K562 (cell line): ENCODE results near the gene CDC14B. TPM values are rescaled to one million over a fixed set of nuclear protein-coding genes. Genes with fewer than 3 reads are reported as not detected.

Experiments
- ATAC-seq: fragments of 200-7000 bp; cut with Tn5 transposase; 3 replicates; pipeline ENCODE4 v1.9.1; 2020; ENCODE audit warnings: moderate library complexity
- BruUV-seq: library from RNA; stranded (reverse); fragments of 400-500 nt; replicated peaks from 2 replicates; lab custom pipeline; 2021; lab: Mats Ljungman, UMichigan
- CTCF ChIA-PET: fragments of 300-600 bp; formaldehyde crosslinking; extraction: SDS; loops from one replicate; lab custom pipeline; 2021; ENCODE audit warnings: low intra/inter-chr PET ratio; lab: Yijun Ruan, JAX
- POLR2A ChIA-PET: fragments of 300-600, 350-650 bp; sonication (Branson Sonifier 250); formaldehyde crosslinking; extraction: SDS; loops from one replicate; lab custom pipeline; 2021; ENCODE audit warnings: antibody characterized with exemption, inconsistent platforms; lab: Yijun Ruan, JAX
- DNase-seq, 4 experiments: peaks; one replicate each; pipeline versions ENCODE4 v3.0.0 to v3.0.0-alpha.2; 2011 to 2018; ENCODE audit warnings: low spot score in 3 of 4, mixed read lengths in 3 of 4; ENCODE audit errors: extremely low read depth in 1 of 4
- FAIRE-seq: peaks from 2 replicates; lab custom pipeline; 2011; peaks lifted over from hg19 to GRCh38; lab: Jason Lieb, UNC
- H2AFZ ChIP-seq: 2 replicates; pipeline ENCODE4 v1.6.0; 2011; ENCODE audit warnings: low read depth, low read length, control low read depth, inconsistent platforms
- H3K27ac ChIP-seq: fragments of 200-600 bp; 3 replicates; pipeline ENCODE4 v1.8.0; 2011; ENCODE audit warnings: low read depth, mild to moderate bottlenecking, control low read depth, inconsistent platforms, low read length, moderate library complexity, mixed read lengths; ENCODE audit errors: extremely low read depth
- H3K27me3 ChIP-seq, 2 experiments: fragments of 300-600 bp in 1 of 2; 2 replicates in 1 of 2; 3 replicates in 1 of 2; pipeline versions ENCODE4 v1.6.0 to v1.8.0; 2011; ENCODE audit warnings: inconsistent platforms in 2 of 2, low read length in 2 of 2, mild to moderate bottlenecking in 1 of 2, mixed read lengths in 1 of 2, moderate library complexity in 1 of 2; ENCODE audit not compliant: control insufficient read depth in 2 of 2, insufficient read depth in 2 of 2
- H3K36me3 ChIP-seq: fragments of 300-600 bp; 3 replicates; pipeline ENCODE4 v1.8.0; 2011; ENCODE audit warnings: mild to moderate bottlenecking, low read length, inconsistent platforms; ENCODE audit not compliant: control insufficient read depth, insufficient read depth
- H3K4me1 ChIP-seq, 2 experiments: fragments of 200-600 bp in 1 of 2; replicated peaks in 1 of 2; 2 replicates in 1 of 2; 3 replicates in 1 of 2; pipeline versions ENCODE4 v1.5.1 to v1.8.0; 2011; ENCODE audit warnings: inconsistent platforms in 2 of 2, low read length in 2 of 2, mild to moderate bottlenecking in 1 of 2, mixed read lengths in 1 of 2, moderate library complexity in 1 of 2; ENCODE audit not compliant: control insufficient read depth in 2 of 2, insufficient read depth in 2 of 2
- H3K4me2 ChIP-seq: 2 replicates; pipeline ENCODE4 v1.6.1; 2011; ENCODE audit warnings: low read length, control low read depth, inconsistent platforms, mixed read lengths; ENCODE audit not compliant: insufficient read depth
- H3K4me3 ChIP-seq: fragments of 200-600 bp; sonication (generic), shearing (Covaris generic); 2 replicates; pipeline ENCODE4 v1.5.1; 2016; ENCODE audit warnings: control low read depth, inconsistent platforms
- H3K79me2 ChIP-seq: fragments of 200-600 bp; 3 replicates; pipeline ENCODE4 v1.8.0; 2011; ENCODE audit warnings: low read length, inconsistent platforms; ENCODE audit not compliant: control insufficient read depth, insufficient read depth
- H3K9ac ChIP-seq, 2 experiments: 2 replicates each; pipeline versions ENCODE4 v1.6.0 to v1.6.1; 2011; ENCODE audit warnings: low read depth in 2 of 2, low read length in 2 of 2, control low read depth in 1 of 2, inconsistent platforms in 1 of 2, mild to moderate bottlenecking in 1 of 2, mixed read lengths in 1 of 2; ENCODE audit not compliant: insufficient read depth in 1 of 2
- H3K9me1 ChIP-seq: one replicate; pipeline ENCODE4 v1.6.0; 2011; ENCODE audit warnings: inconsistent platforms, mild to moderate bottlenecking, low read length, moderate library complexity; ENCODE audit not compliant: control insufficient read depth, insufficient read depth
- H3K9me3 ChIP-seq: replicated peaks from 2 replicates; pipeline ENCODE4 v1.5.1; 2011; ENCODE audit warnings: low read depth, low read length, inconsistent platforms; ENCODE audit not compliant: control insufficient read depth, insufficient read depth
- H4K20me1 ChIP-seq: replicated peaks from 2 replicates; pipeline ENCODE4 v1.6.1; 2011; ENCODE audit warnings: low read length, inconsistent platforms, mixed read lengths; ENCODE audit not compliant: control insufficient read depth, insufficient read depth
- ARID1B ChIP-seq: fragments of 450-650 bp; IDR thresholded peaks from 2 replicates; pipeline ENCODE4 v1.6.1; 2016; ENCODE audit warnings: antibody characterized with exemption, mild to moderate bottlenecking, inconsistent platforms
- C11orf30 ChIP-seq: fragments of 450-650 bp; IDR thresholded peaks from 2 replicates; pipeline ENCODE4 v1.6.1; 2016; ENCODE audit warnings: low read depth, mild to moderate bottlenecking
- HDGF ChIP-seq: fragments of 450-650 bp; IDR thresholded peaks from 2 replicates; pipeline ENCODE4 v1.6.1; 2016
- RAD51 ChIP-seq: fragments of 450-650 bp; IDR thresholded peaks from 2 replicates; pipeline ENCODE4 v1.7.1; 2016; ENCODE audit warnings: low read depth, mild to moderate bottlenecking, borderline replicate concordance
- SAFB ChIP-seq: fragments of 200-400 bp; formaldehyde crosslinking; IDR thresholded peaks from 2 replicates; pipeline ENCODE4 v1.6.1; 2017; ENCODE audit warnings: low read depth, low read length, borderline replicate concordance
- TRIM24 ChIP-seq, 2 experiments: fragments of 450-650 bp; IDR thresholded peaks; 2 replicates each; pipeline ENCODE4 v1.6.1; 2016
- WGBS: fragments of 100-300 bp; shearing (Covaris generic); methylation state at CpG from one replicate; pipeline ENCODE4 v1.1.6; 2016; ENCODE audit warnings: low coverage, mixed read lengths; ENCODE audit not compliant: insufficient coverage; ENCODE audit errors: missing lambda C conversion rate; 5-methylcytosine and 5-hydroxymethylcytosine counted together
- in situ Hi-C: fragments of 300-500 bp; cut with MboI; formaldehyde crosslinking; loops from 4 replicates; pipeline ENCODE4 v1.15.0; 2018; ENCODE audit warnings: inconsistent platforms, mixed read lengths
- intact Hi-C: fragments of 100-400 bp; cut with micrococcal nuclease; formaldehyde crosslinking; loops from 2 replicates; pipeline ENCODE4 v1.14.2; 2022
- polyA plus RNA-seq, 8 experiments: library from polyadenylated mRNA; depleted of rRNA in 4 of 8; stranded (reverse) in 5 of 8; unstranded in 3 of 8; fragments of >200 nt; fragmentation: Nextera tagmentation in 2 of 8; fragmentation: Illumina TruSeq in 1 of 8; extraction: Ambion mirVana in 2 of 8; extraction: Trizol in 1 of 8; gene quantifications; 2 replicates each; pipeline versions ENCODE4 v1.2.1 to v1.2.3, GENCODE V29; 2011 to 2014; ENCODE audit warnings: inconsistent platforms in 1 of 8, missing spikeins in 1 of 8
- total RNA-seq, 7 experiments: library from RNA; depleted of rRNA in 6 of 7; stranded (reverse); fragments of >200 nt in 6 of 7; fragmentation: Illumina TruSeq in 2 of 7; extraction: Trizol in 2 of 7; gene quantifications; 2 replicates each; pipeline versions ENCODE4 v1.2.1 to v1.2.3, GENCODE V29; 2011 to 2021; ENCODE audit warnings: low replicate concordance in 1 of 7
- TF ChIP-seq, protein P1 (sequence below): sonication (generic); formaldehyde crosslinking; IDR thresholded peaks from 2 replicates; pipeline ENCODE4 v1.9.0; 2022; ENCODE audit warnings: mild to moderate bottlenecking, missing genetic modification reagents
- TF ChIP-seq, protein P2 (sequence below): fragments of 450-650 bp; IDR thresholded peaks from 2 replicates; pipeline ENCODE4 v1.6.1; 2016; ENCODE audit warnings: low read depth
- TF ChIP-seq, protein P3 (sequence below), 2 experiments: IDR thresholded peaks; 2 replicates each; pipeline ENCODE4 v1.6.1; 2012; ENCODE audit warnings: improper control_type of control experiment in 2 of 2, low read depth in 2 of 2, low read length in 2 of 2, borderline replicate concordance in 1 of 2

CDC14B gene
- total and polyA plus RNA-seq, 9 of the 15 experiments (the other 6 are each of a cell fraction or from before 2014, with no cell fraction given) = 1.4 to 6.0 (median 3.8) TPM

DNA sequence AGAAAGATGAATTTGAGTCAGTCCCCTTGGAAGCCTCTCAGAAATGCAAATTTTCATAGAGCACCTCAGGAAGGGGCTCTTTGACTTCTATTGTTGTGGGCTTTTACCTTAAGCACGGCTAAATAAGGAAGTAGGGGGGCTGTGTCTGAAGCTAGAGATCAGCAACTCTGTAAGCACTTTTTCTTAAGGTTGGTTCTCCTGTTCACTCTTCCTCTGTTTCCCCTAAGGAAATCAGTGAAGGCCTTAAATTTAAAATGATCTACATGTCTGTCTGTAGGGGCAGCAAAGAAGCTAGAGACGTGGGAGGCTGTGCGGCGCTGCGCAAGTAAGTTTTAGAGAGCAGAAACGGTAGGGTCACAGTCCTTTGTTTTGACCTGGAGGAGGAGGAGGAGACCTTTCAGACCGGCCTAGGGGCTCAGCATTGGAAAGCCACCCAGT is 1.2 kb upstream of the CDC14B start:
- CTCF ChIA-PET = no interaction called here
- TF ChIP-seq HDGF (no peak), ARID1B (no peak), SAFB (no peak), C11orf30 (no peak), RAD51 (no peak), TRIM24 (IDR thresholded peaks at IDR 0.05) (no peak)
- TF ChIP-seq, protein P1, sequence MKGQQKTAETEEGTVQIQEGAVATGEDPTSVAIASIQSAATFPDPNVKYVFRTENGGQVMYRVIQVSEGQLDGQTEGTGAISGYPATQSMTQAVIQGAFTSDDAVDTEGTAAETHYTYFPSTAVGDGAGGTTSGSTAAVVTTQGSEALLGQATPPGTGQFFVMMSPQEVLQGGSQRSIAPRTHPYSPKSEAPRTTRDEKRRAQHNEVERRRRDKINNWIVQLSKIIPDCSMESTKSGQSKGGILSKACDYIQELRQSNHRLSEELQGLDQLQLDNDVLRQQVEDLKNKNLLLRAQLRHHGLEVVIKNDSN = no peak
- TF ChIP-seq, protein P2, sequence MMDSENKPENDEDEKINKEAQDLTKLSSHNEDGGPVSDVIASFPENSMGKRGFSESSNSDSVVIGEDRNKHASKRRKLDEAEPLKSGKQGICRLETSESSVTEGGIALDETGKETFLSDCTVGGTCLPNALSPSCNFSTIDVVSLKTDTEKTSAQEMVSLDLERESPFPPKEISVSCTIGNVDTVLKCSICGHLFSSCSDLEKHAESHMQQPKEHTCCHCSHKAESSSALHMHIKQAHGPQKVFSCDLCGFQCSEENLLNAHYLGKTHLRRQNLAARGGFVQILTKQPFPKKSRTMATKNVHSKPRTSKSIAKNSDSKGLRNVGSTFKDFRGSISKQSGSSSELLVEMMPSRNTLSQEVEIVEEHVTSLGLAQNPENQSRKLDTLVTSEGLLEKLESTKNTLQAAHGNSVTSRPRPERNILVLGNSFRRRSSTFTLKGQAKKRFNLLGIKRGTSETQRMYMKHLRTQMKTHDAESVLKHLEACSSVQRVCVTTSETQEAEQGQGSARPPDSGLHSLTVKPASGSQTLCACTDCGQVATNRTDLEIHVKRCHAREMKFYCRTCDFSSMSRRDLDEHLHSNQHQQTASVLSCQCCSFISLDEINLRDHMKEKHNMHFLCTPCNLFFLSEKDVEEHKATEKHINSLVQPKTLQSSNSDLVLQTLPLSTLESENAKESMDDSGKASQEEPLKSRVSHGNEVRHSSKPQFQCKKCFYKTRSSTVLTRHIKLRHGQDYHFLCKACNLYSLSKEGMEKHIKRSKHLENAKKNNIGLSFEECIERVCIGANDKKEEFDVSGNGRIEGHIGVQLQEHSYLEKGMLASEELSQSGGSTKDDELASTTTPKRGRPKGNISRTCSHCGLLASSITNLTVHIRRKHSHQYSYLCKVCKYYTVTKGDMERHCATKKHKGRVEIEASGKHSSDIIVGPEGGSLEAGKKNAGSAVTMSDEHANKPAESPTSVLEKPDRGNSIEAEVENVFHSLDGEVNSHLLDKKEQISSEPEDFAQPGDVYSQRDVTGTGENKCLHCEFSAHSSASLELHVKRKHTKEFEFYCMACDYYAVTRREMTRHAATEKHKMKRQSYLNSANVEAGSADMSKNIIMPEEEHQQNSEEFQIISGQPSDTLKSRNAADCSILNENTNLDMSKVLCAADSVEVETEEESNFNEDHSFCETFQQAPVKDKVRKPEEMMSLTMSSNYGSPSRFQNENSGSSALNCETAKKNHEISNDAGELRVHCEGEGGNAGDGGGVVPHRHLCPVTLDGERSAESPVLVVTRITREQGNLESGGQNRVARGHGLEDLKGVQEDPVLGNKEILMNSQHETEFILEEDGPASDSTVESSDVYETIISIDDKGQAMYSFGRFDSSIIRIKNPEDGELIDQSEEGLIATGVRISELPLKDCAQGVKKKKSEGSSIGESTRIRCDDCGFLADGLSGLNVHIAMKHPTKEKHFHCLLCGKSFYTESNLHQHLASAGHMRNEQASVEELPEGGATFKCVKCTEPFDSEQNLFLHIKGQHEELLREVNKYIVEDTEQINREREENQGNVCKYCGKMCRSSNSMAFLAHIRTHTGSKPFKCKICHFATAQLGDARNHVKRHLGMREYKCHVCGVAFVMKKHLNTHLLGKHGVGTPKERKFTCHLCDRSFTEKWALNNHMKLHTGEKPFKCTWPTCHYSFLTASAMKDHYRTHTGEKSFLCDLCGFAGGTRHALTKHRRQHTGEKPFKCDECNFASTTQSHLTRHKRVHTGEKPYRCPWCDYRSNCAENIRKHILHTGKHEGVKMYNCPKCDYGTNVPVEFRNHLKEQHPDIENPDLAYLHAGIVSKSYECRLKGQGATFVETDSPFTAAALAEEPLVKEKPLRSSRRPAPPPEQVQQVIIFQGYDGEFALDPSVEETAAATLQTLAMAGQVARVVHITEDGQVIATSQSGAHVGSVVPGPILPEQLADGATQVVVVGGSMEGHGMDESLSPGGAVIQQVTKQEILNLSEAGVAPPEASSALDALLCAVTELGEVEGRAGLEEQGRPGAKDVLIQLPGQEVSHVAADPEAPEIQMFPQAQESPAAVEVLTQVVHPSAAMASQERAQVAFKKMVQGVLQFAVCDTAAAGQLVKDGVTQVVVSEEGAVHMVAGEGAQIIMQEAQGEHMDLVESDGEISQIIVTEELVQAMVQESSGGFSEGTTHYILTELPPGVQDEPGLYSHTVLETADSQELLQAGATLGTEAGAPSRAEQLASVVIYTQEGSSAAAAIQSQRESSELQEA = no peak
- TF ChIP-seq, protein P3, sequence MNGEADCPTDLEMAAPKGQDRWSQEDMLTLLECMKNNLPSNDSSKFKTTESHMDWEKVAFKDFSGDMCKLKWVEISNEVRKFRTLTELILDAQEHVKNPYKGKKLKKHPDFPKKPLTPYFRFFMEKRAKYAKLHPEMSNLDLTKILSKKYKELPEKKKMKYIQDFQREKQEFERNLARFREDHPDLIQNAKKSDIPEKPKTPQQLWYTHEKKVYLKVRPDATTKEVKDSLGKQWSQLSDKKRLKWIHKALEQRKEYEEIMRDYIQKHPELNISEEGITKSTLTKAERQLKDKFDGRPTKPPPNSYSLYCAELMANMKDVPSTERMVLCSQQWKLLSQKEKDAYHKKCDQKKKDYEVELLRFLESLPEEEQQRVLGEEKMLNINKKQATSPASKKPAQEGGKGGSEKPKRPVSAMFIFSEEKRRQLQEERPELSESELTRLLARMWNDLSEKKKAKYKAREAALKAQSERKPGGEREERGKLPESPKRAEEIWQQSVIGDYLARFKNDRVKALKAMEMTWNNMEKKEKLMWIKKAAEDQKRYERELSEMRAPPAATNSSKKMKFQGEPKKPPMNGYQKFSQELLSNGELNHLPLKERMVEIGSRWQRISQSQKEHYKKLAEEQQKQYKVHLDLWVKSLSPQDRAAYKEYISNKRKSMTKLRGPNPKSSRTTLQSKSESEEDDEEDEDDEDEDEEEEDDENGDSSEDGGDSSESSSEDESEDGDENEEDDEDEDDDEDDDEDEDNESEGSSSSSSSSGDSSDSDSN (IDR thresholded peaks at IDR 0.05; ENCODE audit: borderline replicate concordance in 1 of 2, low read depth in 2 of 2, low read length in 2 of 2) = no peak

More for the DNA sequence above, 1.2 kb upstream of the CDC14B start:
- no peak overlapping the region for H3K27ac ChIP-seq
- no peaks in the 10 kb centered on the region for H3K9me1 ChIP-seq
- in situ Hi-C loops (no loop called here), intact Hi-C loops (no loop called here)
- no peak overlapping the region for H3K4me3 ChIP-seq
- peak overlapping the region; percentile 90 for H2AFZ ChIP-seq
- H3K36me3 ChIP-seq = no peaks in the 10 kb centered on the region
- ATAC-seq = peak; percentile 47
- WGBS = 31% methylated on average over 7 of the region's 7 CpGs
- no peak overlapping the region for H3K9ac ChIP-seq
- no peaks in the 10 kb centered on the region for H3K9me3 ChIP-seq
- BruUV-seq = no TSS peak
- no peak overlapping the region for H3K4me2 ChIP-seq
- peak in 1 of 4 experiments; percentile 48 for DNase-seq
- peaks cover 5% of the 10 kb centered on the region; the same call in 1 of the 2 replicates for H4K20me1 ChIP-seq
- no peak for FAIRE-seq
- POLR2A ChIA-PET = no interaction called here
- peaks cover 3 to 4% of the 10 kb centered on the region in 2 experiments; a peak in 2 of 5 replicates for H3K27me3 ChIP-seq
- H3K4me1 ChIP-seq = peaks cover 0 to 18% of the 10 kb centered on the region in 2 experiments; a peak in 3 of 5 replicates
- H3K79me2 ChIP-seq = no peaks in the 10 kb centered on the region; the same call in 2 of the 3 replicates
